AG04449 (cell line): ENCODE data around the gene ADAMTS12.
A peak's percentile ranks its signal among the peaks of the same experiment; 100 is the strongest.

Experiments used
- CTCF ChIA-PET: fragments of 350-600 bp; formaldehyde crosslinking; extraction: SDS; loops from one replicate; lab custom pipeline; 2021; ENCODE audit warnings: antibody characterized with exemption; lab: Yijun Ruan, JAX
- POLR2A ChIA-PET: fragments of 400-600, 350-600 bp; formaldehyde crosslinking; extraction: SDS; loops from one replicate; lab custom pipeline; 2020; ENCODE audit warnings: antibody characterized with exemption, inconsistent platforms; lab: Yijun Ruan, JAX
- DNase-seq: peaks from one replicate; pipeline ENCODE4 v3.0.0-alpha.2; 2010; ENCODE audit warnings: low read depth, low spot score
- H3K4me3 ChIP-seq: 2 replicates; pipeline ENCODE4 v1.5.1; 2011; ENCODE audit warnings: low read depth, mild to moderate bottlenecking, control low read depth, low read length
- CTCF ChIP-seq: IDR thresholded peaks from one replicate; pipeline ENCODE4 v1.5.1; 2011; ENCODE audit warnings: mild to moderate bottlenecking, moderate library complexity, low read length, control low read depth, inconsistent platforms; ENCODE audit not compliant: insufficient read depth; ENCODE audit errors: missing control alignments

ADAMTS12 gene

GRCh38 chr5:33800241-33800950 lies 91.4 kb downstream of the ADAMTS12 start:
- CTCF ChIA-PET = interaction anchor here (1.0 kb wide), 1 partner anchor 8 kb away, joined by 4 read pairs; no protein-coding TSS in a partner anchor
- no peak for TF ChIP-seq CTCF
- POLR2A ChIA-PET = interaction anchor here (1.1 kb wide), 1 partner anchor 11 kb away, joined by 5 read pairs; no protein-coding TSS in a partner anchor
- DNase-seq = no peak
- no peak overlapping the region for H3K4me3 ChIP-seq

- ChIA-PET CTCF (interaction anchor here (1.0 to 2.4 kb wide), 3 partner anchors 10 to 140 kb away, joined by 3 to 10 read pairs (median 4); no protein-coding TSS in a partner anchor), POLR2A (no interaction called here)
- no peak for DNase-seq
- TF ChIP-seq CTCF = no peak
- no peak overlapping the region for H3K4me3 ChIP-seq
These were observed 96.3 kb downstream of the ADAMTS12 start for GRCh38 chr5:33795496-33795895.

GRCh38 chr5:33794550-33795181 lies 97.1 kb downstream of the ADAMTS12 start:
- TF ChIP-seq CTCF = no peak
- no peak for DNase-seq
- CTCF ChIA-PET = interaction anchor here (0.8 to 2.4 kb wide), 5 partner anchors 11 to 175 kb away, joined by 3 to 10 read pairs (median 4); no protein-coding TSS in a partner anchor
- POLR2A ChIA-PET = interaction anchor here (1.1 to 1.4 kb wide), 2 partner anchors 30 to 133 kb away, joined by 3 to 6 read pairs; no protein-coding TSS in a partner anchor
- H3K4me3 ChIP-seq = peak overlapping the region; percentile 47

- CTCF ChIA-PET = interaction anchor here (0.8 to 2.4 kb wide), 5 partner anchors 12 to 323 kb away, joined by 3 to 10 read pairs (median 3); no protein-coding TSS in a partner anchor
- no peak for TF ChIP-seq CTCF
- H3K4me3 ChIP-seq = peak overlapping the region; percentile 47
- POLR2A ChIA-PET = interaction anchor here (1.1 to 1.4 kb wide), 2 partner anchors 31 to 132 kb away, joined by 3 to 6 read pairs; no protein-coding TSS in a partner anchor
- DNase-seq = no peak
These were observed 97.8 kb downstream of the ADAMTS12 start for GRCh38 chr5:33793836-33794549.

GRCh38 chr5:33793276-33793675 lies 98.5 kb downstream of the ADAMTS12 start:
- peak overlapping the region; percentile 47; the same call in 1 of the 2 replicates for H3K4me3 ChIP-seq
- ChIA-PET POLR2A (no interaction called here), CTCF (interaction anchor here (0.8 to 2.4 kb wide), 4 partner anchors 13 to 322 kb away, joined by 3 to 10 read pairs (median 6); no protein-coding TSS in a partner anchor)
- TF ChIP-seq CTCF = no peak
- DNase-seq = no peak

- no peak for TF ChIP-seq CTCF
- POLR2A ChIA-PET = no interaction called here
- DNase-seq = no peak
- CTCF ChIA-PET = no interaction called here
- no peak overlapping the region for H3K4me3 ChIP-seq
These were observed 99.2 kb downstream of the ADAMTS12 start for GRCh38 chr5:33792559-33792958.
